PFSK-1 (cell line): ENCODE measurements around the gene CCDC158.

Experiments used
- POLR2AphosphoS5 ChIP-seq: IDR thresholded peaks from 2 replicates; pipeline ENCODE4 v1.6.1; 2012; ENCODE audit warnings: low read depth, mild to moderate bottlenecking, control low read depth, low read length, moderate library complexity
- REST ChIP-seq, 2 experiments: IDR thresholded peaks; 2 replicates each; pipeline versions ENCODE4 v1.6.1 to v1.8.0; 2011 to 2012; ENCODE audit warnings: low read depth in 2 of 2, low read length in 2 of 2, control low read depth in 1 of 2, inconsistent platforms in 1 of 2, mild to moderate bottlenecking in 1 of 2, moderate library complexity in 1 of 2; ENCODE audit not compliant: insufficient read depth in 1 of 2
- TAF1 ChIP-seq: IDR thresholded peaks from 2 replicates; pipeline ENCODE4 v1.6.1; 2012; ENCODE audit warnings: low read length, control low read depth, borderline replicate concordance; ENCODE audit not compliant: insufficient read depth

- no peak for TF ChIP-seq POLR2AphosphoS5
- TF ChIP-seq REST (IDR thresholded peaks at IDR 0.05; ENCODE audit: insufficient read depth in 1 of 2, low read depth in 2 of 2, low read length in 2 of 2): no peak
- no peak for TF ChIP-seq TAF1
Observed at GRCh38 chr4:76277667-76278066, 143.3 kb downstream of the CCDC158 start.
